HG03571 (cell line): ENCODE measurements around the gene CENPQ.
A peak's percentile ranks its signal among the peaks of the same experiment; 100 is the strongest.

Source experiments
- ATAC-seq: cut with Tn5 transposase; IDR thresholded peaks from one replicate; pipeline ENCODE4 v1.9.1; 2021; ENCODE audit not compliant: unreplicated experiment

Gene CENPQ

GRCh38 chr6:49499623-49500022 lies 36.5 kb downstream of the CENPQ start, which contains the start of gene GLYATL3:
TSS of gene GLYATL3 (plus strand) at chr6:49499923. CDS start at chr6:49511991, 12,068 bp downstream.
- ATAC-seq, result no peak

- ATAC-seq, result no peak
Measured at GRCh38 chr6:49504666-49505065, 41.5 kb downstream of the CENPQ start.

GRCh38 chr6:49506569-49507111 lies 43.5 kb downstream of the CENPQ start:
- ATAC-seq, result no peak

- ATAC-seq, result no peak
Measured at GRCh38 chr6:49509342-49509741, 46.2 kb downstream of the CENPQ start.

GRCh38 chr6:49513153-49513989 lies 50.2 kb downstream of the CENPQ start:
- no peak for ATAC-seq

- ATAC-seq, result no peak
Measured at GRCh38 chr6:49514571-49515484, 51.7 kb downstream of the CENPQ start.

GRCh38 chr6:49515485-49516146 lies 52.4 kb downstream of the CENPQ start:
- ATAC-seq, result no peak

GRCh38 chr6:49516147-49516505 lies 53.0 kb downstream of the CENPQ start:
- ATAC-seq, result no peak

GRCh38 chr6:49517919-49518318 lies 54.7 kb downstream of the CENPQ start:
- no peak for ATAC-seq

- ATAC-seq, result peak; percentile 78
Measured at GRCh38 chr6:49519660-49520059, 56.5 kb downstream of the CENPQ start.

GRCh38 chr6:49522710-49523593 lies 59.8 kb downstream of the CENPQ start:
- ATAC-seq, result no peak

- no peak for ATAC-seq
Measured at GRCh38 chr6:49523901-49524300, 60.7 kb downstream of the CENPQ start.

GRCh38 chr6:49524541-49524940 lies 61.4 kb downstream of the CENPQ start:
- no peak for ATAC-seq

GRCh38 chr6:49526598-49526997 lies 63.4 kb downstream of the CENPQ start:
- no peak for ATAC-seq

GRCh38 chr6:49527320-49527719 lies 64.2 kb downstream of the CENPQ start:
- no peak for ATAC-seq

GRCh38 chr6:49528571-49528970 lies 65.4 kb downstream of the CENPQ start:
- no peak for ATAC-seq

- no peak for ATAC-seq
Measured at GRCh38 chr6:49530141-49530776, 67.1 kb downstream of the CENPQ start.

GRCh38 chr6:49531774-49532569 lies 68.8 kb downstream of the CENPQ start:
- ATAC-seq, result peak; percentile 82

GRCh38 chr6:49535795-49536194 lies 72.6 kb downstream of the CENPQ start:
- no peak for ATAC-seq
